A549 (cell line): ENCODE data around the gene RFX3. TPM values are rescaled to one million over a fixed set of nuclear protein-coding genes. Genes with fewer than 3 reads are reported as not detected.

Experiments used
- ATAC-seq, 2 experiments: fragments of 200-7000 bp in 1 of 2; fragments of >200 bp in 1 of 2; cut with Nextera tagmentation in 1 of 2; cut with Tn5 transposase in 1 of 2; 3 replicates each; pipeline versions ENCODE4 v1.8.0 to v1.9.1; 2018 to 2020; ENCODE audit warnings: mild to moderate bottlenecking in 1 of 2, moderate library complexity in 1 of 2
- CTCF ChIA-PET: fragments of 300-600 bp; sonication (Branson Sonifier 250); formaldehyde crosslinking; extraction: SDS; loops from one replicate; lab custom pipeline; 2021; ENCODE audit warnings: antibody characterized with exemption, inconsistent platforms; lab: Yijun Ruan, JAX
- POLR2A ChIA-PET: fragments of 350-600 bp; formaldehyde crosslinking; extraction: SDS; loops from one replicate; lab custom pipeline; 2021; ENCODE audit warnings: antibody characterized with exemption, inconsistent platforms; lab: Yijun Ruan, JAX
- DNase-seq, 2 experiments: peaks; one replicate each; pipeline versions ENCODE4 v3.0.0 to v3.0.0-alpha.2; 2011 to 2016; ENCODE audit warnings: low read depth in 1 of 2, low spot score in 1 of 2
- FAIRE-seq: peaks from 2 replicates; lab custom pipeline; 2011; peaks lifted over from hg19 to GRCh38; lab: Jason Lieb, UNC
- H3K27ac ChIP-seq, 2 experiments: fragments of >200 bp; sonication (Bioruptor Twin); formaldehyde crosslinking; 3 replicates each; pipeline ENCODE4 v1.5.1; 2016 to 2017
- H3K4me1 ChIP-seq: fragments of >200 bp; sonication (Bioruptor Twin); formaldehyde crosslinking; 3 replicates; pipeline ENCODE4 v1.6.1; 2016
- H3K4me2 ChIP-seq: fragments of >200 bp; sonication (Bioruptor Twin); formaldehyde crosslinking; 3 replicates; pipeline ENCODE4 v1.6.1; 2016
- H3K4me3 ChIP-seq: fragments of >200 bp; sonication (Bioruptor Twin); formaldehyde crosslinking; 3 replicates; pipeline ENCODE4 v1.5.1; 2016
- H3K9me3 ChIP-seq: fragments of >200 bp; sonication (Bioruptor Twin); formaldehyde crosslinking; 3 replicates; pipeline ENCODE4 v1.6.1; 2016
- BCL3 ChIP-seq: fragments of >200 bp; sonication (Bioruptor Twin); formaldehyde crosslinking; IDR thresholded peaks from 3 replicates; pipeline ENCODE4 v1.6.1; 2016
- CBX2 ChIP-seq: fragments of 200-600 bp; sonication (generic); IDR thresholded peaks from 2 replicates; pipeline ENCODE4 v1.6.1; 2016; ENCODE audit warnings: low read depth, mild to moderate bottlenecking, borderline replicate concordance
- CEBPB ChIP-seq, 2 experiments: fragments of >200 bp in 1 of 2; sonication (Bioruptor Twin) in 1 of 2; formaldehyde crosslinking in 1 of 2; IDR thresholded peaks; 2 replicates each; pipeline ENCODE4 v1.6.1; 2012 to 2016
- E2F6 ChIP-seq: IDR thresholded peaks from 2 replicates; pipeline ENCODE4 v1.6.1; 2012; ENCODE audit warnings: low read depth, borderline replicate concordance
- EHF ChIP-seq: fragments of 250-450 bp; sonication (Bioruptor Pico); IDR thresholded peaks from 2 replicates; pipeline ENCODE4 v1.5.0; 2020; ENCODE audit warnings: mild to moderate bottlenecking
- EHMT2 ChIP-seq: fragments of 200-600 bp; sonication (generic); IDR thresholded peaks from 2 replicates; pipeline ENCODE4 v1.6.1; 2016; ENCODE audit warnings: antibody characterized with exemption, low read depth, mild to moderate bottlenecking, moderate library complexity
- ESRRA ChIP-seq: fragments of 150-350 bp; IDR thresholded peaks from 2 replicates; pipeline ENCODE4 v1.6.1; 2014; ENCODE audit warnings: mild to moderate bottlenecking, low read length, borderline replicate concordance
- FOSB ChIP-seq: fragments of 250-450 bp; sonication (Bioruptor Pico); IDR thresholded peaks from 2 replicates; pipeline ENCODE4 v1.5.0; 2020; ENCODE audit warnings: mild to moderate bottlenecking, moderate library complexity
- HDAC2 ChIP-seq: fragments of 200-600 bp; sonication (generic); IDR thresholded peaks from 2 replicates; pipeline ENCODE4 v1.6.1; 2016
- HES2 ChIP-seq: fragments of >200 bp; sonication (Bioruptor Twin); formaldehyde crosslinking; IDR thresholded peaks from 2 replicates; pipeline ENCODE4 v1.6.1; 2016
- JUN ChIP-seq, 2 experiments: fragments of >200 bp; sonication (Bioruptor Twin); formaldehyde crosslinking; IDR thresholded peaks; 2 replicates in 1 of 2; 3 replicates in 1 of 2; pipeline ENCODE4 v1.6.1; 2016 to 2017
- MYC ChIP-seq: IDR thresholded peaks from 2 replicates; pipeline ENCODE4 v1.6.1; 2012; ENCODE audit warnings: mild to moderate bottlenecking, inconsistent platforms, low read length, improper control_type of control experiment, borderline replicate concordance
- NR3C1 ChIP-seq: fragments of >200 bp; sonication (Bioruptor Twin); formaldehyde crosslinking; IDR thresholded peaks from 3 replicates; pipeline ENCODE4 v1.6.1; 2017
- POLR2A ChIP-seq: IDR thresholded peaks from 2 replicates; pipeline ENCODE4 v1.6.1; 2012; ENCODE audit warnings: mild to moderate bottlenecking, low read length
- POLR2AphosphoS2 ChIP-seq: conservative IDR thresholded peaks from 2 replicates; pipeline ENCODE4 v1.6.1; 2012; ENCODE audit warnings: low read length, improper control_type of control experiment, inconsistent platforms
- RNF2 ChIP-seq: fragments of 200-600 bp; sonication (generic); IDR thresholded peaks from 2 replicates; pipeline ENCODE4 v1.6.1; 2016; ENCODE audit warnings: low read depth, mild to moderate bottlenecking, antibody characterized with exemption, moderate library complexity, borderline replicate concordance
- SREBF2 ChIP-seq: fragments of 450-650 bp; IDR thresholded peaks from 2 replicates; pipeline ENCODE4 v1.6.1; 2014; ENCODE audit warnings: mild to moderate bottlenecking, moderate library complexity
- ZFP36 ChIP-seq: fragments of 450-650 bp; IDR thresholded peaks from 2 replicates; pipeline ENCODE4 v1.6.1; 2014; ENCODE audit warnings: borderline replicate concordance; ENCODE audit not compliant: partially characterized antibody
- ZNF302 ChIP-seq: fragments of 250-450 bp; sonication (Bioruptor Pico); IDR thresholded peaks from 2 replicates; pipeline ENCODE4 v1.9.0; 2021; ENCODE audit warnings: inconsistent platforms, mild to moderate bottlenecking, moderate library complexity
- ZSCAN20 ChIP-seq: fragments of 250-450 bp; sonication (Bioruptor Pico); IDR thresholded peaks from 2 replicates; pipeline ENCODE4 v1.8.0; 2022; ENCODE audit warnings: mild to moderate bottlenecking, moderate library complexity
- WGBS: methylation state at CpG from one replicate; pipeline ENCODE4 v1.1.6; 2017; ENCODE audit errors: missing lambda C conversion rate; 5-methylcytosine and 5-hydroxymethylcytosine counted together
- polyA plus RNA-seq, 4 experiments: library from polyadenylated mRNA; depleted of rRNA in 3 of 4; stranded (reverse); fragments of >200 nt; fragmentation: RNase III in 1 of 4; extraction: RNeasy Plus Mini Kit Qiagen cat#74134 plus additional on column Dnase treatment in 1 of 4; gene quantifications; 2 replicates in 3 of 4; 3 replicates in 1 of 4; pipeline ENCODE4 v1.2.3, GENCODE V29; 2011 to 2017
- TF ChIP-seq, protein P1 (sequence below): IDR thresholded peaks from 2 replicates; pipeline ENCODE4 v1.6.1; 2012

RFX3 gene
- polyA plus RNA-seq, 2 of the 4 experiments (the other 2 are of a cell fraction): 1.3 to 7.9 TPM

- WGBS: 70% methylated on average over 1 of the region's 1 CpG
- H3K4me1 ChIP-seq: no peaks in the 10 kb centered on the region
- no peak overlapping the region for H3K4me3 ChIP-seq
- no peak for TF ChIP-seq HES2
- TF ChIP-seq NR3C1: no peak
- no peak for TF ChIP-seq ZSCAN20 (CRISPR knock-in tag)
- ChIA-PET CTCF (no interaction called here), POLR2A (no interaction called here)
- DNase-seq (no peak), FAIRE-seq (no peak), ATAC-seq (no peak)
- H3K27ac ChIP-seq: no peak overlapping the region
- H3K4me2 ChIP-seq: no peak overlapping the region
- no peaks in the 10 kb centered on the region for H3K9me3 ChIP-seq
These were observed 122.5 kb downstream of the RFX3 start for GRCh38 chr9:3403315-3403714.

DNA sequence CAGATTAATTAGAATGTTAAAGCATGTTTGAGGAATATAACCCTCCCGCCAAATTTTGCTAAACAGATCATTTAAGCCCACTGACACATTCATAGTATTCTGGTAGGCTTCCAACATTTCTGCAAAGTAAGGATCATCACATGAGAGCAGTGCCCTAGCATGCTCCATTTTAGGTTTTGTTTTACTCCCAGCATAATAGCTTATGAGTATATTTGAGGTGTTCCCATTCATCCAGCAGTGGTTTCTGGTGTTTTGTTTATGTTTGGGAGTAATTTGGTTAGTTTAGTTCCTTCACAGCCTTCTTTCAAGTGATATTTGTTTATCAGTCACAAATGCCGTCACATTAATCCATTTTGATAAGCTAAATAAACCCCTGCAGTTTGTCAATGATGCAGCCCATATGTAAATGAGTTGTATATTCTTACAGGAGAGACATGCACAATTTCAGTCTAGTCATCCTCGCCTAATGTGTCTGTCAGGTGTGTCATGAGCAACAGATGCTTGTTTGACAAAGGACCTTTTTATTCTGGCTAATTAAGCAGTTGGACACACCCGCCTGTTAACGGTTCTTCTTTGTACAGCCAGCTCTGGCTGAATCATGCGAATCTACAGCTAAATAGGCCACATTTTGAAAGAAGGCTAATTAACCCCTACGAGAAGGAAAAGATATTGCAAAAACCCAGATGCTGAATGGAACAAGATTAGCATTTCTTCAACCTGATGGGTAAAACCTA is 124.4 kb downstream of the RFX3 start:
- TF ChIP-seq CBX2: no peak
- TF ChIP-seq SREBF2: no peak
- TF ChIP-seq ESRRA: no peak
- TF ChIP-seq HDAC2: no peak
- no peak for TF ChIP-seq EHMT2
- no peak for TF ChIP-seq ZFP36
- POLR2A ChIA-PET: no interaction called here
- no peaks in the 10 kb centered on the region for H3K4me1 ChIP-seq
- no peak for DNase-seq
- CTCF ChIA-PET: no interaction called here
- H3K9me3 ChIP-seq: no peaks in the 10 kb centered on the region
- H3K4me2 ChIP-seq: no peak overlapping the region
- no peak for ATAC-seq
- no peak overlapping the region for H3K4me3 ChIP-seq
- WGBS: 89% methylated on average over 7 of the region's 7 CpGs
- FAIRE-seq: no peak
- H3K27ac ChIP-seq: no peak overlapping the region

GRCh38 chr9:3398232-3398648 is 127.6 kb downstream of the RFX3 start:
- Histone ChIP-seq H3K4me1 (no peaks in the 10 kb centered on the region), H3K4me3 (no peak overlapping the region)
- DNase-seq: no peak
- CTCF ChIA-PET: no interaction called here
- no peak for ATAC-seq
- TF ChIP-seq BCL3 (no peak), FOSB (no peak), JUN (IDR thresholded peaks at IDR 0.05) (no peak), CEBPB (IDR thresholded peaks at IDR 0.05) (no peak), MYC (no peak), ZNF302 (CRISPR knock-in tag) (no peak), E2F6 (no peak), EHMT2 (no peak), RNF2 (no peak), EHF (CRISPR knock-in tag) (no peak), POLR2AphosphoS2 (no peak), ZSCAN20 (CRISPR knock-in tag) (no peak), POLR2A (no peak)
- TF ChIP-seq, protein P1, sequence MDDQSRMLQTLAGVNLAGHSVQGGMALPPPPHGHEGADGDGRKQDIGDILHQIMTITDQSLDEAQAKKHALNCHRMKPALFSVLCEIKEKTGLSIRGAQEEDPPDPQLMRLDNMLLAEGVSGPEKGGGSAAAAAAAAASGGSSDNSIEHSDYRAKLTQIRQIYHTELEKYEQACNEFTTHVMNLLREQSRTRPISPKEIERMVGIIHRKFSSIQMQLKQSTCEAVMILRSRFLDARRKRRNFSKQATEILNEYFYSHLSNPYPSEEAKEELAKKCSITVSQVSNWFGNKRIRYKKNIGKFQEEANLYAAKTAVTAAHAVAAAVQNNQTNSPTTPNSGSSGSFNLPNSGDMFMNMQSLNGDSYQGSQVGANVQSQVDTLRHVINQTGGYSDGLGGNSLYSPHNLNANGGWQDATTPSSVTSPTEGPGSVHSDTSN: no peak
- TF ChIP-seq, all 56 proteins: peak for 0
- Histone ChIP-seq H3K4me2 (no peak overlapping the region), H3K9me3 (no peaks in the 10 kb centered on the region), H3K27ac (no peak overlapping the region)
- WGBS: 96% methylated on average over 2 of the region's 2 CpGs
- no peak for FAIRE-seq
- POLR2A ChIA-PET: no interaction called here
